DND-41 (cell line): ENCODE data around the gene NPC1L1.

Source experiments
- ATAC-seq: fragments of 200-7000 bp; cut with Tn5 transposase; 3 replicates; pipeline ENCODE4 v1.9.1; 2021; ENCODE audit warnings: low read depth; ENCODE audit not compliant: insufficient read depth
- DNase-seq: peaks from one replicate; pipeline ENCODE4 v3.0.0-alpha.2; 2020
- H2AFZ ChIP-seq: 2 replicates; pipeline ENCODE4 v1.6.0; 2012; ENCODE audit warnings: low read depth, low read length
- H3K27ac ChIP-seq: 2 replicates; pipeline ENCODE4 v1.5.1; 2012; ENCODE audit warnings: low read length, inconsistent platforms
- H3K27me3 ChIP-seq: fragments of 200-600 bp; sonication (generic); 2 replicates; pipeline ENCODE4 v1.6.0; 2012; ENCODE audit warnings: low read length, mild to moderate bottlenecking, inconsistent platforms; ENCODE audit not compliant: insufficient read depth, poor library complexity
- H3K36me3 ChIP-seq: 2 replicates; pipeline ENCODE4 v1.5.1; 2012; ENCODE audit warnings: low read length, inconsistent platforms; ENCODE audit not compliant: insufficient read depth
- H3K4me1 ChIP-seq: 2 replicates; pipeline ENCODE4 v1.5.1; 2012; ENCODE audit warnings: mild to moderate bottlenecking, low read length; ENCODE audit not compliant: insufficient read depth
- H3K4me2 ChIP-seq: 2 replicates; pipeline ENCODE4 v1.6.0; 2012; ENCODE audit warnings: mild to moderate bottlenecking, moderate library complexity, low read length, inconsistent platforms; ENCODE audit not compliant: insufficient read depth
- H3K4me3 ChIP-seq, 2 experiments: fragments of 200-600 bp in 1 of 2; shearing (Covaris generic) in 1 of 2; 2 replicates each; pipeline ENCODE4 v1.5.1; 2012 to 2016; ENCODE audit warnings: inconsistent platforms in 2 of 2, low read length in 2 of 2, mild to moderate bottlenecking in 2 of 2, low read depth in 1 of 2, moderate library complexity in 1 of 2
- H3K79me2 ChIP-seq: 2 replicates; pipeline ENCODE4 v1.6.0; 2012; ENCODE audit warnings: low read length, inconsistent platforms; ENCODE audit not compliant: insufficient read depth
- H3K9ac ChIP-seq: 2 replicates; pipeline ENCODE4 v1.6.0; 2012; ENCODE audit warnings: low read depth, mild to moderate bottlenecking, inconsistent platforms, low read length, moderate library complexity
- H3K9me3 ChIP-seq: 2 replicates; pipeline ENCODE4 v1.5.1; 2012; ENCODE audit warnings: low read length, moderate library complexity, mild to moderate bottlenecking, inconsistent platforms; ENCODE audit not compliant: insufficient read depth, severe bottlenecking
- H4K20me1 ChIP-seq: 2 replicates; pipeline ENCODE4 v1.6.0; 2012; ENCODE audit warnings: low read length; ENCODE audit not compliant: insufficient read depth
- CTCF ChIP-seq: IDR thresholded peaks from 2 replicates; pipeline ENCODE4 v1.5.1; 2012; ENCODE audit warnings: borderline replicate concordance, low read length, moderate library complexity, mild to moderate bottlenecking; ENCODE audit not compliant: poor library complexity, severe bottlenecking; ENCODE audit errors: extremely low read depth
- EZH2 ChIP-seq: IDR thresholded peaks from 3 replicates; pipeline ENCODE4 v1.6.1; 2012; ENCODE audit warnings: borderline replicate concordance, low read depth, mild to moderate bottlenecking, moderate library complexity, low read length, inconsistent platforms; ENCODE audit not compliant: severe bottlenecking

Gene NPC1L1

GRCh38 chr7:44486693-44487092, 54.4 kb downstream of the NPC1L1 start:
- H3K79me2 ChIP-seq, result peaks cover 63% of the 10 kb centered on the region
- peaks cover 27% of the 10 kb centered on the region for H3K4me1 ChIP-seq
- peaks cover 18% of the 10 kb centered on the region for H3K9me3 ChIP-seq
- no peak overlapping the region for H3K4me3 ChIP-seq
- peaks cover 44% of the 10 kb centered on the region for H3K36me3 ChIP-seq
- H4K20me1 ChIP-seq, result no peaks in the 10 kb centered on the region
- no peak overlapping the region for H3K9ac ChIP-seq
- no peak for DNase-seq
- no peak overlapping the region for H2AFZ ChIP-seq
- no peak for TF ChIP-seq EZH2
- no peak for ATAC-seq
- no peaks in the 10 kb centered on the region for H3K27me3 ChIP-seq
- peak overlapping the region; percentile 20; the same call in 1 of the 2 replicates for H3K4me2 ChIP-seq
- no peak overlapping the region for H3K27ac ChIP-seq

GRCh38 chr7:44486001-44486400, 55.1 kb downstream of the NPC1L1 start:
- TF ChIP-seq EZH2 (no peak), CTCF (no peak)
- Histone ChIP-seq H4K20me1 (no peaks in the 10 kb centered on the region), H3K27ac (no peak overlapping the region), H2AFZ (no peak overlapping the region), H3K27me3 (no peaks in the 10 kb centered on the region), H3K36me3 (peaks cover 51% of the 10 kb centered on the region), H3K9me3 (peaks cover 18% of the 10 kb centered on the region), H3K79me2 (peaks cover 63% of the 10 kb centered on the region), H3K9ac (no peak overlapping the region), H3K4me3 (no peak overlapping the region), H3K4me2 (peak overlapping the region; percentile 4; the same call in 1 of the 2 replicates), H3K4me1 (peaks cover 21% of the 10 kb centered on the region)
- ATAC-seq (no peak), DNase-seq (no peak)

- H3K4me3 ChIP-seq, result no peak overlapping the region
- peaks cover 16% of the 10 kb centered on the region for H3K4me1 ChIP-seq
- no peak overlapping the region for H3K27ac ChIP-seq
- no peaks in the 10 kb centered on the region for H4K20me1 ChIP-seq
- no peaks in the 10 kb centered on the region for H3K27me3 ChIP-seq
- DNase-seq (no peak), ATAC-seq (no peak)
- H3K36me3 ChIP-seq, result peaks cover 61% of the 10 kb centered on the region
- peaks cover 54% of the 10 kb centered on the region for H3K79me2 ChIP-seq
- TF ChIP-seq CTCF (no peak), EZH2 (no peak)
- H3K9ac ChIP-seq, result no peak overlapping the region
- H2AFZ ChIP-seq, result no peak overlapping the region
- H3K4me2 ChIP-seq, result no peak overlapping the region
- H3K9me3 ChIP-seq, result peaks cover 18% of the 10 kb centered on the region
Observed at GRCh38 chr7:44484482-44485313, 56.4 kb downstream of the NPC1L1 start.

GRCh38 chr7:44482502-44483485, 58.3 kb downstream of the NPC1L1 start:
- Histone ChIP-seq H3K79me2 (peaks cover 39% of the 10 kb centered on the region), H3K9ac (no peak overlapping the region), H2AFZ (no peak overlapping the region), H3K9me3 (peaks cover 18% of the 10 kb centered on the region), H3K27me3 (no peaks in the 10 kb centered on the region), H3K4me1 (no peaks in the 10 kb centered on the region; the same call in 1 of the 2 replicates), H3K4me3 (no peak overlapping the region), H3K4me2 (no peak overlapping the region), H4K20me1 (no peaks in the 10 kb centered on the region), H3K27ac (no peak overlapping the region), H3K36me3 (peaks cover 79% of the 10 kb centered on the region)
- ATAC-seq (no peak), DNase-seq (no peak)
- TF ChIP-seq EZH2, result no peak
